T-cell (primary cell): Measurements from ENCODE around the gene TM7SF3. TPM values are rescaled to one million over a fixed set of nuclear protein-coding genes. Genes with fewer than 3 reads are reported as not detected.
"Not testable (repeated sequence)": the region's sequence is repeated elsewhere in the genome, so short reads cannot be mapped to it uniquely, and the experiment has no call there.

Source experiments
- ATAC-seq, 4 experiments: fragments of 200-7000 bp in 3 of 4; fragments of 150-1000 bp in 1 of 4; cut with Tn5 transposase; replicated peaks in 1 of 4; 1 replicate in 3 of 4; 2 replicates in 1 of 4; pipeline ENCODE4 v1.10.0; 2021; ENCODE audit warnings: moderate library complexity in 3 of 4, mild to moderate bottlenecking in 2 of 4, moderate number of reproducible peaks in 1 of 4
- CTCF ChIA-PET, 2 donors: fragments of 300-600 bp; sonication (Branson Sonifier 250); formaldehyde crosslinking; loops; one replicate each; lab custom pipeline; 2022; ENCODE audit warnings: antibody characterized with exemption in 2 of 2; lab: Charles Lee
- POLR2A ChIA-PET, 2 donors: fragments of 300-600 bp; sonication (Branson Sonifier 250); formaldehyde crosslinking; loops; one replicate each; lab custom pipeline; 2022; ENCODE audit warnings: antibody characterized with exemption in 2 of 2; lab: Charles Lee
- DNase-seq, 35 experiments: peaks; one replicate each; pipeline versions ENCODE4 v3.0.0 to v3.0.0-alpha.2; 2013 to 2023
- H3K27ac ChIP-seq: one replicate; pipeline ENCODE4 v1.5.1; 2013; ENCODE audit warnings: low read length
- H3K27me3 ChIP-seq, 2 experiments: replicated peaks in 1 of 2; 1 replicate in 1 of 2; 2 replicates in 1 of 2; pipeline versions ENCODE4 v1.6.1 to v1.7.0; 2013; ENCODE audit warnings: low read length in 1 of 2, mixed read lengths in 1 of 2; ENCODE audit not compliant: control insufficient read depth in 2 of 2, insufficient read depth in 2 of 2; ENCODE audit errors: extremely low read depth in 1 of 2
- H3K36me3 ChIP-seq, 2 donors: 1 replicate in 1 of 2; 2 replicates in 1 of 2; pipeline versions ENCODE4 v1.6.1 to v1.7.0; 2013; ENCODE audit warnings: low read length in 1 of 2; ENCODE audit not compliant: control insufficient read depth in 2 of 2, insufficient read depth in 1 of 2; ENCODE audit errors: extremely low read depth in 1 of 2
- H3K4me1 ChIP-seq, 2 experiments: 1 replicate in 1 of 2; 2 replicates in 1 of 2; pipeline versions ENCODE4 v1.6.1 to v1.7.0; 2013; ENCODE audit warnings: low read length in 2 of 2, mixed read lengths in 1 of 2; ENCODE audit not compliant: insufficient read depth in 2 of 2, control insufficient read depth in 1 of 2; ENCODE audit errors: extremely low read depth in 1 of 2
- H3K4me3 ChIP-seq, 2 donors: 1 replicate in 1 of 2; 2 replicates in 1 of 2; pipeline versions ENCODE4 v1.5.1 to v1.7.0; 2013; ENCODE audit warnings: mild to moderate bottlenecking in 2 of 2, low read length in 1 of 2, moderate library complexity in 1 of 2; ENCODE audit not compliant: control insufficient read depth in 1 of 2; ENCODE audit errors: extremely low read depth in 1 of 2
- H3K9me3 ChIP-seq: 2 replicates; pipeline ENCODE4 v1.7.0; 2013
- H3K27ac Mint-ChIP-seq, 2 donors: one replicate each; pipeline ENCODE4 v1.8.0; 2020 to 2021; ENCODE audit warnings: mild to moderate bottlenecking in 2 of 2, mixed read lengths in 2 of 2
- H3K27me3 Mint-ChIP-seq, 2 donors: one replicate each; pipeline ENCODE4 v1.8.0; 2021 to 2022; ENCODE audit warnings: mixed read lengths in 2 of 2
- H3K36me3 Mint-ChIP-seq: one replicate; pipeline ENCODE4 v1.8.0; 2021; ENCODE audit warnings: mixed read lengths
- H3K4me1 Mint-ChIP-seq, 3 donors: one replicate each; pipeline ENCODE4 v1.8.0; 2020 to 2022; ENCODE audit warnings: mixed read lengths in 3 of 3, mild to moderate bottlenecking in 1 of 3
- H3K4me3 Mint-ChIP-seq, 3 donors: one replicate each; pipeline ENCODE4 v1.8.0; 2020 to 2022; ENCODE audit warnings: mild to moderate bottlenecking in 3 of 3, mixed read lengths in 3 of 3, moderate library complexity in 3 of 3
- H3K9me3 Mint-ChIP-seq, 3 donors: one replicate each; pipeline ENCODE4 v1.8.0; 2020 to 2022; ENCODE audit warnings: mixed read lengths in 3 of 3
- WGBS: methylation state at CpG from one replicate; pipeline ENCODE4 v1.1.5; 2013; ENCODE audit warnings: missing lambda C conversion rate; ENCODE audit not compliant: insufficient coverage; 5-methylcytosine and 5-hydroxymethylcytosine counted together
- total RNA-seq, 35 experiments: library from RNA in 6 of 35; stranded (reverse) in 6 of 35; fragments of 120-200 nt in 1 of 35; gene quantifications; one replicate each; pipeline versions ENCODE4 v1.2.1 to v1.2.4 and lab custom pipeline; 2013 to 2026

The TM7SF3 gene
- total RNA-seq, 5 donors from 2014 or later (not counting 1 experiment from before 2014, with no cell fraction given), result 24.9 to 30.6 (median 26.8) TPM

DNA sequence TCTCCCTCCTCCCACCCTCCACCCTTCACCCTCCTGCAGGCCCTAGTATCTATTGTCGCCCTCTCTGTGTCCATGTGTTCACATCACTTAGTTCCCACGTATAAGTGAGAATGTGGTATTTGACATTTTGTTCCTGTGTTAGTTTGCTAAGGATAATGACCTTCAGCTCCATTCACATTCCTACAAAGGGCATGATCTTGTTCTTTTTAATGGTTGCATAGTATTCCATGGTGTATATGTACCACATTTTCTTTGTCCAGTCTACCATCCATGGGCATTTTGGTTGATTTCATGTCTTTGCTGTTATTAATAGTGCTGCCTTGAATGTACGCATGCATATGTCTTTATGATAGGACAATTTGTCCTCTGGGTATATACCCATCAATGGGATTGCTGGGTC, 38.6 kb upstream of the TM7SF3 start:
- Histone ChIP-seq H3K36me3 (no peaks in the 10 kb centered on the region), H3K27me3 (no peaks in the 10 kb centered on the region), H3K4me3 (no peak overlapping the region), H3K9me3 (no peaks in the 10 kb centered on the region), H3K4me1 (no peaks in the 10 kb centered on the region), H3K27ac (no peak overlapping the region)
- H3K27me3 Mint-ChIP-seq, result no peaks in the 10 kb centered on the region
- DNase-seq (no peak), ATAC-seq (no peak)
- no peak overlapping the region for H3K4me3 Mint-ChIP-seq
- H3K9me3 Mint-ChIP-seq, result no peaks in the 10 kb centered on the region
- no CpG with 5 or more reads among the region's 3 CpGs for WGBS
- peaks cover 21% of the 10 kb centered on the region for H3K36me3 Mint-ChIP-seq
- CTCF ChIA-PET, result no interaction called here
- H3K4me1 Mint-ChIP-seq, result no peaks in the 10 kb centered on the region
- H3K27ac Mint-ChIP-seq, result no peak overlapping the region
- POLR2A ChIA-PET, result no interaction called here

DNA sequence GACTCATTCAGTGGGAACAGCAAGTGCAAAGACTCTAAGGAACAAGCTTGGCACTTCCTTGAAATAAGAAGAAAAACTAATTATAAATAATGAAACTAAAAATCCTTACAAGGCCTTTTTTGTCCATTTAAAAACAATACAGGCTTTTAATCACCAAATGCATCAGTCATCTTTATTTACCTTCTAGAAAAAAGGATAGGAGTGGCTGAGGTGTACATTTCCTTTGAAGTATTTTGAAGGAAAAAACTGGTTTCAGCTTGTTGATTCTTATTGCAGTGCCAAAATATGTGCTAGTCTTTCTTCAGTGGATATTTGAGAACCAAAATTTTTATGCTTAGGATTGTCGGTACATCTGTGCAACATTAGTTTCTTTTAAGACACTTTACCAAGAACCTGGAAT, 38.0 kb upstream of the TM7SF3 start:
- Histone ChIP-seq H3K9me3 (no peaks in the 10 kb centered on the region), H3K27ac (no peak overlapping the region), H3K4me1 (no peaks in the 10 kb centered on the region), H3K27me3 (no peaks in the 10 kb centered on the region), H3K4me3 (no peak overlapping the region), H3K36me3 (no peaks in the 10 kb centered on the region)
- DNase-seq (no peak), ATAC-seq (no peak)
- H3K27me3 Mint-ChIP-seq, result no peaks in the 10 kb centered on the region
- no peak overlapping the region for H3K27ac Mint-ChIP-seq
- no CpG with 5 or more reads among the region's 1 CpG for WGBS
- no peaks in the 10 kb centered on the region for H3K4me1 Mint-ChIP-seq
- H3K9me3 Mint-ChIP-seq, result no peaks in the 10 kb centered on the region
- H3K4me3 Mint-ChIP-seq, result no peak overlapping the region
- H3K36me3 Mint-ChIP-seq, result peaks cover 18% of the 10 kb centered on the region
- CTCF ChIA-PET, result no interaction called here
- POLR2A ChIA-PET, result interaction anchor here in 1 of 2 donors (0.6 kb wide), 1 partner anchor 44 kb away, joined by 3 read pairs; no protein-coding TSS in a partner anchor

DNA sequence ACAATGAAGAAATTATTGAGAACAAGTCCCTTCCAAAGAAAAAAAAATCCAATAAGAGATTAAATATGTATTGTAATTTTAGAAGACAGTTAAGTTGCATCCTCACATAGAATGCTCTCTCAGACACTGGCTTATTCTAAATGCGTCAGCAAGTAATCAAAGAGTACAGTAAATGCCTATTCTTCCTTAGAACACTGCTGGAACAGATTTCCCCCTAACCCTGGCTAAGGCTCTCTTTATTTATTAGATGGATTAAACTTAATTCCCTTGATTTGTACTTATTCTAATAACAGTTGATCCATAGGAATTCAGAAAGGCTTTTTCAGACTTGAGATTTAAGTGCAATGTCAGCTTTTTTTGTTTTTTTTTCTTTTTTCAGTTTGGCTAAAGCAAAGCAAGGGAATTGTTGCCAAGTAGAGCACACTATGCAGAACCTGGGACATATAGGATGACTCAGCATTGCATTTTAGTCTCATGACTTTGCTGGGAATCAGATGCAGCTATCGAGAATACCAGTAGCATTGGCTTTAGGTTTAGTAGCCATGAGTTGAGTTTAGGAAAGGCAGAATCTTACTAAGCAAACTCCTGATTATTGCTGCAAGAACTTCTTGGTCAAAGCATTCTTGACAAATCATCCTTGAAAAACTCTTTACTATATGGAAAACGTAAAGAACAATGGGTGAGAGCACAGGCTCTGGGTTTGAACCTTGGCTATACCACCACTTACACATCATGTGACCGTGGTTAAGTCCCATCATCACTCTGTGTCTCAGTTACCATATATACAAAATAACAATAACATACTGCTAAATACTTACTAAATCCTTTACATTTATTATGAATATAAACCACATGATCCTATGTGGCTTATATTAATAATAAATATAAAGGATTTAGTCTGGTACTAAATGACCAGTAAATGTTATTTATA, 34.9 kb upstream of the TM7SF3 start:
- CTCF ChIA-PET, result interaction anchor here (0.6 kb wide), 2 partner anchors 18 to 164 kb away, joined by 3 read pairs; no protein-coding TSS in a partner anchor

DNA sequence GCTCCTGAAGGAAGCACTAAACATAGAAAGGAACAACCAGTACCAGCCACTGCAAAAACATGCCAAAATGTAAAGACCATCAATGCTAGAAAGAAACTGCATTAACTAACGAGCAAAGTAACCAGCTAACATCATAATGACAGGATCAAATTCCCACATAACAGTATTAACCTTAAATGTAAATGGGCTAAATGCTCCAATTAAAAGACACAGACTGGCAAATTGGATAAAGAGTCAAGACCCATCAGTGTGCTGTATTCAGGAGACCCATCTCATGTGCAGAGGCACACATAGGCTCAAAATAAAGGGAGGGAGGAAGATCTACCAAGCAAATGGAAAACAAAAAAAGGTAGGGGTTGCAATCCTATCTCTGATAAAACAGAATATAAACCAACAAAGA, 27.8 kb upstream of the TM7SF3 start:
- H3K4me1 Mint-ChIP-seq, POLR2A ChIA-PET, H3K4me3 ChIP-seq, H3K4me3 Mint-ChIP-seq, H3K27me3 Mint-ChIP-seq, H3K27ac ChIP-seq, H3K9me3 ChIP-seq, H3K27ac Mint-ChIP-seq, H3K27me3 ChIP-seq, ATAC-seq, DNase-seq, H3K36me3 ChIP-seq, H3K4me1 ChIP-seq: not testable (repeated sequence)
- Mint-ChIP-seq H3K9me3 (peaks cover 19 to 43% (median 25%) of the 10 kb centered on the region in 3 donors), H3K36me3 (peaks cover 59% of the 10 kb centered on the region)
- CTCF ChIA-PET, result interaction anchor here in 1 of 2 donors (0.6 kb wide), 1 partner anchor 76 kb away, joined by 4 read pairs; no protein-coding TSS in a partner anchor
- WGBS, result no CpG with 5 or more reads among the region's 1 CpG

More for the DNA sequence above, 34.9 kb upstream of the TM7SF3 start:
- no peaks in the 10 kb centered on the region for H3K4me1 ChIP-seq
- H3K4me3 Mint-ChIP-seq, result no peak overlapping the region
- peaks cover 8 to 15% (median 9%) of the 10 kb centered on the region in 3 donors for H3K9me3 Mint-ChIP-seq
- ATAC-seq (no peak), DNase-seq (no peak)
- no peaks in the 10 kb centered on the region for H3K27me3 ChIP-seq
- H3K4me3 ChIP-seq, result no peak overlapping the region
- POLR2A ChIA-PET, result no interaction called here
- no peaks in the 10 kb centered on the region for H3K27me3 Mint-ChIP-seq
- peaks cover 38% of the 10 kb centered on the region for H3K36me3 Mint-ChIP-seq
- 100% methylated on average over 1 of the region's 4 CpGs for WGBS
- H3K27ac ChIP-seq, result no peak overlapping the region
- no peaks in the 10 kb centered on the region for H3K9me3 ChIP-seq
- no peaks in the 10 kb centered on the region for H3K36me3 ChIP-seq
- no peak overlapping the region for H3K27ac Mint-ChIP-seq
- no peaks in the 10 kb centered on the region for H3K4me1 Mint-ChIP-seq

DNA sequence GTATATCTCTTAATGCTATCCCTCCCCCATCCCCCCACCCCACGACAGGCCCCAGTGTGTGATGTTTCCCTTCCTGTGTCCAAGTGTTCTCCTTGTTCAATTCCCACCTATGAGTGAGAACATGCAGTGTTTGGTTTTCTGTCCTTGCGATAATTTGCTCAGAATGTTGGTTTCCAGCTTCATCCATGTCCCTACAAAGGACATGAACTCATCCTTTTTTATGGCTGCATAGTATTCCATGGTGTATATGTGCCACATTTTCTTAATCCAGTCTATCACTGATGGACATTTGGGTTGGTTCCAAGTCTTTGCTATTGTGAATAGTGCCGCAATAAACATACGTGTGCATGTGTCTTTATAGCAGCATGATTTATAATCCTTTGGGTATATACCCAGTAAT, 26.5 kb upstream of the TM7SF3 start:
- POLR2A ChIA-PET, ATAC-seq, H3K4me3 ChIP-seq, H3K27ac ChIP-seq, H3K4me3 Mint-ChIP-seq, H3K27me3 Mint-ChIP-seq, DNase-seq, H3K27me3 ChIP-seq, H3K4me1 Mint-ChIP-seq, H3K27ac Mint-ChIP-seq, H3K4me1 ChIP-seq, H3K9me3 ChIP-seq, CTCF ChIA-PET, H3K36me3 ChIP-seq: not testable (repeated sequence)
- H3K9me3 Mint-ChIP-seq, result peaks cover 19 to 39% (median 25%) of the 10 kb centered on the region in 3 donors
- peaks cover 55% of the 10 kb centered on the region for H3K36me3 Mint-ChIP-seq
- no CpG with 5 or more reads among the region's 4 CpGs for WGBS

DNA sequence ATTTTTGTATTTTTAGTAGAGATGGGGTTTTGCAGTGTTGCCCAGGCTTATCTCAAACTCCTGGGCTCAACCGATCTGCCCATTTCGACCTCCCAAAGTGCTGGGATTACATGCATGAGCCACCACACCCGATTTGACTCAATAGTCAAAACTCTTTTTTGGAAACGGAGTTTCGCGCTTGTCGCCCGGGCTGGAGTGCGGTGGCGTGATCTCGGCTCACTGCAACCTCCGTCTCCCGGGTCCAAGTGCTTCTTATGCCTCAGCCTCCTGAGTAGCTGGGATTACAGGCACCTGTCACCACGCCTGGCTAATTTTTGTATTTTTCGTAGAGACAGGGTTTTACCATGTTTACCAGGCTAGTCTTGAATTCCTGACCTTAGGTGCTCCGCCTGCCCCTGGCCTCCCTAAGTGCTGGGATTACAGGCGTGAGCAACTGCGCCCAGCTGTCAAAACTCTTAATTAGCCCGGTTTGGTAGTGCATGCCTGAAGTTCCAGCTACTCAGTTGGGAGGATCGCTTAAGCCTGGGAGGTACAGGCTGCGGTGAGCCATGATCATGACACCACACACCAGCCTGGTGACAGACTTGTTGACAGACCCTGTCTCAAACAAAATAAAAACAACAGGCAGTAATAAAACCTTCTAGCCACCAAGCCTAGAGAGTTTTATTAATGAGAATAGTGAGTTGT, 20.6 kb upstream of the TM7SF3 start:
- H3K9me3 ChIP-seq, result no peaks in the 10 kb centered on the region
- Mint-ChIP-seq H3K4me3 (no peak overlapping the region), H3K4me1 (no peaks in the 10 kb centered on the region), H3K36me3 (peaks cover 69% of the 10 kb centered on the region), H3K27me3 (no peaks in the 10 kb centered on the region), H3K27ac (no peak overlapping the region), H3K9me3 (peaks cover 0 to 3% (median 2%) of the 10 kb centered on the region in 3 donors)
- H3K4me1 ChIP-seq, result no peaks in the 10 kb centered on the region
- ChIA-PET POLR2A (interaction anchor here (0.6 kb wide), 3 partner anchors 8 to 213 kb away, joined by 5 to 8 read pairs (median 5); no protein-coding TSS in a partner anchor), CTCF (interaction anchor here in 1 of 2 donors (0.8 kb wide), 1 partner anchor 202 kb away, joined by 5 read pairs; no protein-coding TSS in a partner anchor)
- peaks cover 0 to 35% of the 10 kb centered on the region in 2 donors for H3K36me3 ChIP-seq
- 97% methylated on average over 19 of the region's 21 CpGs for WGBS
- no peak overlapping the region for H3K27ac ChIP-seq
- DNase-seq (no peak), ATAC-seq (no peak)
- H3K27me3 ChIP-seq, result no peaks in the 10 kb centered on the region
- no peak overlapping the region for H3K4me3 ChIP-seq
